ENCODE results near the gene TTC13.
A peak's percentile ranks its signal among the peaks of the same experiment; 100 is the strongest.

The TTC13 gene

GRCh38 chr1:230879778-230880177 is 98.9 kb downstream of the TTC13 start:
- Histone ChIP-seq H3K4me3 (ENCODE audit: low read length) (no peak overlapping the region), H3K36me3 (ENCODE audit: control insufficient read depth, low read depth, low read length) (no peaks in the 10 kb centered on the region), H3K27ac (ENCODE audit: low read length) (no peak overlapping the region), H3K9ac (ENCODE audit: low read length) (no peak overlapping the region), H3K9me3 (ENCODE audit: control insufficient read depth, low read depth, low read length) (no peaks in the 10 kb centered on the region), H3K4me1 (ENCODE audit: control insufficient read depth, low read depth, low read length) (peaks cover 3% of the 10 kb centered on the region), H3K27me3 (ENCODE audit: control insufficient read depth, insufficient read depth, low read length) (no peaks in the 10 kb centered on the region)

GRCh38 chr1:230878591-230878990 is 100.1 kb downstream of the TTC13 start:
- H3K4me1 ChIP-seq (ENCODE audit: control insufficient read depth, low read depth, low read length): peaks cover 3% of the 10 kb centered on the region
- H3K9ac ChIP-seq (ENCODE audit: low read length): no peak overlapping the region
- H3K27me3 ChIP-seq (ENCODE audit: control insufficient read depth, insufficient read depth, low read length): no peaks in the 10 kb centered on the region
- no peak overlapping the region for H3K4me3 ChIP-seq (ENCODE audit: low read length)
- H3K27ac ChIP-seq (ENCODE audit: low read length): no peak overlapping the region
- no peaks in the 10 kb centered on the region for H3K36me3 ChIP-seq (ENCODE audit: control insufficient read depth, low read depth, low read length)
- no peaks in the 10 kb centered on the region for H3K9me3 ChIP-seq (ENCODE audit: control insufficient read depth, low read depth, low read length)

GRCh38 chr1:230877924-230878590 is 100.6 kb downstream of the TTC13 start:
- H3K27ac ChIP-seq (ENCODE audit: low read length): no peak overlapping the region
- H3K4me3 ChIP-seq (ENCODE audit: low read length): no peak overlapping the region
- no peak overlapping the region for H3K9ac ChIP-seq (ENCODE audit: low read length)

GRCh38 chr1:230877146-230877923 is 101.3 kb downstream of the TTC13 start:
- Histone ChIP-seq H3K4me1 (ENCODE audit: control insufficient read depth, low read depth, low read length) (peaks cover 3% of the 10 kb centered on the region), H3K27me3 (ENCODE audit: control insufficient read depth, insufficient read depth, low read length) (no peaks in the 10 kb centered on the region)

More at GRCh38 chr1:230877924-230878590, 100.6 kb downstream of the TTC13 start:
- Histone ChIP-seq H3K9me3 (ENCODE audit: control insufficient read depth, low read depth, low read length) (no peaks in the 10 kb centered on the region), H3K27me3 (ENCODE audit: control insufficient read depth, insufficient read depth, low read length) (no peaks in the 10 kb centered on the region), H3K4me1 (ENCODE audit: control insufficient read depth, low read depth, low read length) (peaks cover 3% of the 10 kb centered on the region), H3K36me3 (ENCODE audit: control insufficient read depth, low read depth, low read length) (no peaks in the 10 kb centered on the region)

GRCh38 chr1:230876660-230877059 is 102.0 kb downstream of the TTC13 start:
- no peaks in the 10 kb centered on the region for H3K27me3 ChIP-seq (ENCODE audit: control insufficient read depth, insufficient read depth, low read length)
- H3K36me3 ChIP-seq (ENCODE audit: control insufficient read depth, low read depth, low read length): no peaks in the 10 kb centered on the region
- peaks cover 3% of the 10 kb centered on the region for H3K4me1 ChIP-seq (ENCODE audit: control insufficient read depth, low read depth, low read length)
- no peak overlapping the region for H3K4me3 ChIP-seq (ENCODE audit: low read length)
- no peak overlapping the region for H3K27ac ChIP-seq (ENCODE audit: low read length)
- H3K9me3 ChIP-seq (ENCODE audit: control insufficient read depth, low read depth, low read length): no peaks in the 10 kb centered on the region
- no peak overlapping the region for H3K9ac ChIP-seq (ENCODE audit: low read length)

More at GRCh38 chr1:230877146-230877923, 101.3 kb downstream of the TTC13 start:
- no peak overlapping the region for H3K27ac ChIP-seq (ENCODE audit: low read length)
- H3K36me3 ChIP-seq (ENCODE audit: control insufficient read depth, low read depth, low read length): no peaks in the 10 kb centered on the region
- no peak overlapping the region for H3K4me3 ChIP-seq (ENCODE audit: low read length)
- H3K9me3 ChIP-seq (ENCODE audit: control insufficient read depth, low read depth, low read length): no peaks in the 10 kb centered on the region
- H3K9ac ChIP-seq (ENCODE audit: low read length): no peak overlapping the region

- H3K36me3 ChIP-seq (ENCODE audit: control insufficient read depth, low read depth, low read length): no peaks in the 10 kb centered on the region
- H3K27me3 ChIP-seq (ENCODE audit: control insufficient read depth, insufficient read depth, low read length): no peaks in the 10 kb centered on the region
- no peak overlapping the region for H3K4me3 ChIP-seq (ENCODE audit: low read length)
- H3K4me1 ChIP-seq (ENCODE audit: control insufficient read depth, low read depth, low read length): peaks cover 3% of the 10 kb centered on the region
- H3K9me3 ChIP-seq (ENCODE audit: control insufficient read depth, low read depth, low read length): no peaks in the 10 kb centered on the region
- H3K27ac ChIP-seq (ENCODE audit: low read length): no peak overlapping the region
- no peak overlapping the region for H3K9ac ChIP-seq (ENCODE audit: low read length)
These were observed 103.3 kb downstream of the TTC13 start for GRCh38 chr1:230875370-230875769.

GRCh38 chr1:230870916-230871315 is 107.7 kb downstream of the TTC13 start:
- H3K27ac ChIP-seq (ENCODE audit: low read length): no peak overlapping the region
- no peaks in the 10 kb centered on the region for H3K9me3 ChIP-seq (ENCODE audit: control insufficient read depth, low read depth, low read length)
- no peak overlapping the region for H3K4me3 ChIP-seq (ENCODE audit: low read length)
- H3K27me3 ChIP-seq (ENCODE audit: control insufficient read depth, insufficient read depth, low read length): peaks cover 10% of the 10 kb centered on the region
- no peak overlapping the region for H3K9ac ChIP-seq (ENCODE audit: low read length)
- H3K36me3 ChIP-seq (ENCODE audit: control insufficient read depth, low read depth, low read length): no peaks in the 10 kb centered on the region
- H3K4me1 ChIP-seq (ENCODE audit: control insufficient read depth, low read depth, low read length): peaks cover 13% of the 10 kb centered on the region

GRCh38 chr1:230869500-230869899 is 109.2 kb downstream of the TTC13 start:
- Histone ChIP-seq H3K9ac (ENCODE audit: low read length) (peak overlapping the region; percentile 98), H3K36me3 (ENCODE audit: control insufficient read depth, low read depth, low read length) (no peaks in the 10 kb centered on the region), H3K27ac (ENCODE audit: low read length) (peak overlapping the region; percentile 94), H3K9me3 (ENCODE audit: control insufficient read depth, low read depth, low read length) (no peaks in the 10 kb centered on the region), H3K27me3 (ENCODE audit: control insufficient read depth, insufficient read depth, low read length) (peaks cover 10% of the 10 kb centered on the region), H3K4me1 (ENCODE audit: control insufficient read depth, low read depth, low read length) (peaks cover 13% of the 10 kb centered on the region), H3K4me3 (ENCODE audit: low read length) (peak overlapping the region; percentile 73)

GRCh38 chr1:230868736-230869385 is 109.8 kb downstream of the TTC13 start:
- Histone ChIP-seq H3K9me3 (ENCODE audit: control insufficient read depth, low read depth, low read length) (no peaks in the 10 kb centered on the region), H3K36me3 (ENCODE audit: control insufficient read depth, low read depth, low read length) (no peaks in the 10 kb centered on the region), H3K9ac (ENCODE audit: low read length) (peak overlapping the region; percentile 98), H3K4me1 (ENCODE audit: control insufficient read depth, low read depth, low read length) (peaks cover 13% of the 10 kb centered on the region), H3K27me3 (ENCODE audit: control insufficient read depth, insufficient read depth, low read length) (peaks cover 10% of the 10 kb centered on the region), H3K4me3 (ENCODE audit: low read length) (peak overlapping the region; percentile 73), H3K27ac (ENCODE audit: low read length) (peak overlapping the region; percentile 94)

GRCh38 chr1:230867903-230868735 is 110.5 kb downstream of the TTC13 start, which contains the start of gene C1orf198:
Gene C1orf198 (minus strand): TSS chr1:230868521. CDS start chr1:230868512, 9 bp downstream.
- peaks cover 16% of the 10 kb centered on the region for H3K4me1 ChIP-seq (ENCODE audit: control insufficient read depth, low read depth, low read length)
- H3K36me3 ChIP-seq (ENCODE audit: control insufficient read depth, low read depth, low read length): no peaks in the 10 kb centered on the region
- peak within 1 kb of the TSS; percentile 92 for H3K4me3 ChIP-seq (ENCODE audit: low read length)
- no peaks in the 10 kb centered on the region for H3K9me3 ChIP-seq (ENCODE audit: control insufficient read depth, low read depth, low read length)
- peak within 1 kb of the TSS; percentile 98 for H3K9ac ChIP-seq (ENCODE audit: low read length)
- H3K27me3 ChIP-seq (ENCODE audit: control insufficient read depth, insufficient read depth, low read length): peaks cover 10% of the 10 kb centered on the region
- peak within 1 kb of the TSS; percentile 94 for H3K27ac ChIP-seq (ENCODE audit: low read length)

All from iPS-18a (cell line).